SH-SY5Y (cell line): ENCODE results near the gene DOCK4.

Experiments used
- GATA2 ChIP-seq: IDR thresholded peaks from 2 replicates; pipeline ENCODE4 v1.6.1; 2011; ENCODE audit warnings: mild to moderate bottlenecking, low read depth, low read length
- GATA3 ChIP-seq: IDR thresholded peaks from 2 replicates; pipeline ENCODE4 v1.6.1; 2011; ENCODE audit warnings: low read depth, mild to moderate bottlenecking, low read length, moderate library complexity

- TF ChIP-seq GATA3 (no peak), GATA2 (no peak)
These were observed 76.4 kb downstream of the DOCK4 start for GRCh38 chr7:112129655-112130323.
